Left kidney (tissue), 2 donors: ENCODE measurements around the gene PNPLA2. TPM values are rescaled to one million over a fixed set of nuclear protein-coding genes. Genes with fewer than 3 reads are reported as not detected.
A peak's percentile ranks its signal among the peaks of the same experiment; 100 is the strongest.

Experiments
- DNase-seq: peaks from one replicate; pipeline ENCODE4 v3.0.0-alpha.2; 2013
- polyA plus RNA-seq: library from polyadenylated mRNA; unstranded; fragments of 120-200 nt; gene quantifications from one replicate; pipeline ENCODE4 v1.2.1, GENCODE V29; 2013; ENCODE audit not compliant: insufficient read length

PNPLA2 gene
- polyA plus RNA-seq, 1 donor: 40.9 TPM

- DNase-seq: no peak
Observed at GRCh38 chr11:813456-814096, 5.1 kb upstream of the PNPLA2 start.

- DNase-seq: no peak
Observed at GRCh38 chr11:815675-816432, 2.9 kb upstream of the PNPLA2 start.

GRCh38 chr11:816433-816779 is 2.3 kb upstream of the PNPLA2 start:
- no peak for DNase-seq

GRCh38 chr11:819129-819931 is 616 bp downstream of the PNPLA2 start:
- peak; percentile 86 for DNase-seq

- no peak for DNase-seq
Observed at GRCh38 chr11:819943-820649, 1.4 kb downstream of the PNPLA2 start.

GRCh38 chr11:820655-821511 is 2.2 kb downstream of the PNPLA2 start:
- DNase-seq: no peak

- DNase-seq: no peak
Observed at GRCh38 chr11:821512-822371, 3.0 kb downstream of the PNPLA2 start.

GRCh38 chr11:823441-824291 is 5.0 kb downstream of the PNPLA2 start:
- DNase-seq: no peak

- DNase-seq: no peak
Observed at GRCh38 chr11:824292-824880, 5.7 kb downstream of the PNPLA2 start.

- no peak for DNase-seq
Observed at GRCh38 chr11:824942-825341, 6.2 kb downstream of the PNPLA2 start.

GRCh38 chr11:825366-826226 is 6.9 kb downstream of the PNPLA2 start:
- DNase-seq: no peak

- DNase-seq: no peak
Observed at GRCh38 chr11:826227-826621, 7.5 kb downstream of the PNPLA2 start.

GRCh38 chr11:826836-827145 is 8.1 kb downstream of the PNPLA2 start:
- DNase-seq: no peak

GRCh38 chr11:827146-827896 is 8.6 kb downstream of the PNPLA2 start:
- DNase-seq: no peak

- DNase-seq: no peak
Observed at GRCh38 chr11:827897-828192, 9.1 kb downstream of the PNPLA2 start, which contains the start of gene CRACR2B. CRACR2B (plus strand) TSS chr11:827919; CDS start chr11:828608, 689 bp downstream.

GRCh38 chr11:828506-829175 is 9.9 kb downstream of the PNPLA2 start:
- no peak for DNase-seq
